IPS DF 19.7 (cell line): ENCODE results near the gene LRFN2.

Source experiments
- DNase-seq: peaks from one replicate; pipeline ENCODE4 v3.0.0-alpha.2; 2013; ENCODE audit warnings: low read depth, low spot score

The LRFN2 gene

GRCh38 chr6:40543776-40544175 lies 43.4 kb downstream of the LRFN2 start:
- DNase-seq, result no peak

GRCh38 chr6:40543146-40543545 lies 44.0 kb downstream of the LRFN2 start:
- DNase-seq, result no peak

DNA sequence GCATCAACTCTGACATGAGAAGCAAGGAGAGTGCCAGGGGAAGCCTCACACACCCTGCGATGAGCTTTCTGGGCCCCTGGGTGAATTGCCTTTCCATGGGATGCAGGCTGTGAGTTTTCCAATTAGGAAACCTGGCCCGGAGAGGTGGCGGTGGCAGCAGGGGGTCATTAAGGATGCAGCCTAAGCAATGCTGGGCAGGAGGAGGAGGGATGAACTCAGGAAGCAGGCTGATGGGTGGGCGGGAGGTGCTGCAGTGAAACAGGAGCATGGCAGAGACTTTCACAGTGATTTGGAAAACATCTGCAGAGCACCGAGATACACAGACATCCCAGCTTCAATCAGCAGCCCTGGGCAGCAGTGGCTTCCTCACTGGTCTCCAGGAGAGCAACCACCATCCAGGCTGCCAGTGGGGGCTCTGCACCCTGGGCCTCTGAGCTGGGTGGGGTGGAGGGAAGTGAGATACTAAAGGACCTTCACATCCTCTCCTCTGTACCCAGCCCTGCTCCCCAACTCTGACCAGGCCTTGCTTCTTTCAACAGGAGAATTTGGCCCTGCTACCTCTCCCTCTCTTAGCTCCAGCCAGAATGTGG lies 44.9 kb downstream of the LRFN2 start:
- no peak for DNase-seq

DNA sequence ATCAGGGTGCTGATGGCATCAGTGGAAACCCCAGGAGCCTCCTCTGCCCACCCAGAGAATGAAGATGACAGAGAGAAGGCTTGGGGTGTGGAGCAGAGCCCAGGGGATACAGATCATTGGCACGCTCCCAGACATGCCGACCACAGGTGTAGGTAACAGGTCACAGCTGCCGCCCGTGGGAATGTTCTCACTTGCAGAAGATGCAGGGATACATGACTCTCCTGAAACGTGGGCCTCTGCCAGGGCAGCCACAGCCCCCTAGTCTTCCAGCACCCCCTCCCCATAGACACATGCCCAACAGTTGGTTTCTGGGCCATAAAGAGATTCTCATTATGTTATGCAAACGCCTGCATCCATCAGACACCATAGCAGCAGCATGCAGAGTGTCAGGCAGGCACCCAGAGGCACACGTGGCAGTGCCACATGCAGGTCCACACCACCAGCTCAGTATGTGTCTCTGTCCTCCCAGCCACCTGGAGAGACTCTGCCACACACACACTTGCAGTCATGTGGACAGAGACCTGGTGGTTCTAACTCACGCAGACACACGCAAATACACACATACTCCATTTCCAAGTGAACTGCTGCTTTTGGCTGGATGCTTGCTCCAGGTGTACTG lies 45.5 kb downstream of the LRFN2 start:
- no peak for DNase-seq

GRCh38 chr6:40540790-40541189 lies 46.4 kb downstream of the LRFN2 start:
- DNase-seq, result no peak

GRCh38 chr6:40539853-40540252 lies 47.3 kb downstream of the LRFN2 start:
- no peak for DNase-seq

GRCh38 chr6:40538556-40538955 lies 48.6 kb downstream of the LRFN2 start:
- no peak for DNase-seq

GRCh38 chr6:40537446-40537845 lies 49.7 kb downstream of the LRFN2 start:
- DNase-seq, result no peak

- no peak for DNase-seq
These were observed 50.7 kb downstream of the LRFN2 start for GRCh38 chr6:40536442-40536841.

DNA sequence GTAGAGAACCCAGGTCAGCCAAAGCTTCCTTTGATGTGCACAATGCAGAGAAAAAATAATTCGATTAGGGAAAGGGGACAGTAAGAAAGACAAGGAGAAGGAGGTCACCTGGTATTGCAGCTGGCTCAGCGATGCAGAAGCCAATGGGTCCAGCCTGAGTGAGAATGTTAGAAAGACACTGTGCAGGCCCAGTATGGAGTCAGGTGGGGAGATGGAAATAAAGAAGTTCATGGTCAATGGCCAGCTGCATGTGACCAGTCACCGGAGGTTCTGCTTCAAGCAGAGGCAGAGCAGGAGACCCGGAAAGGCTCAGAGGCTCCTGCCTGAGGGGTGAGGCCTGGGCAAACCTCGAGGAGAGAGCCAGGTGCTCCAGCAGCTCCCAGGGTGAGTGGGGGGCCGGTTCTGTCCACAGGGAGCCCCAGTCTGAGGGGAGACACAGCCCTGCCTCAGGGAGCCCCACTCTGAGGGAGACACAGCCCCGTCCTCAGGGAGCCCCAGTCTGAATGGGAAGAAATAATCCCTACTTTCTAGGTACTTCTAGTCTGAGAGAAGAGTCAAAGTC lies 51.3 kb downstream of the LRFN2 start:
- no peak for DNase-seq

- DNase-seq, result no peak
These were observed 51.9 kb downstream of the LRFN2 start for GRCh38 chr6:40535110-40535818.

GRCh38 chr6:40532349-40533000 lies 54.7 kb downstream of the LRFN2 start:
- DNase-seq, result no peak

DNA sequence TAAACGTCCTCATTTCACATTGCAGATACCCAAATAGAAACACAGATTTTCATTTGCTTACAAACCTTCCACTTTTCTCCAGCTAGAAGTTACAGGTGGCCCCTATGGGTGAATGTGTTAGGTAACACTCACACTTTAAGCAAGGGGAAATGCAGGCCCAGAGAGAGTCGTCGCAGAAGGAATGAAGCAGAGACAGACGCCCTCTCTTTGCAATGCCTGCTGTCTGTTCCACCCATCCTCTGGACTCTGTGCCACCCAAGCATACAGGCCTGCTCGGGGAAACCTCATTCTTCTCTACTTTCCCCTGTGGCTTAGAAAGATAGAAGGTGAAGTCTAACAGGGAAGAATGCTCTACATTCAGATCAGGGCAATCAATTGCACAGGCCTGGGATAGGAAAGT lies 57.2 kb downstream of the LRFN2 start:
- DNase-seq, result no peak

GRCh38 chr6:40529040-40529439 lies 58.1 kb downstream of the LRFN2 start:
- DNase-seq, result no peak

- no peak for DNase-seq
These were observed 59.1 kb downstream of the LRFN2 start for GRCh38 chr6:40528051-40528450.

DNA sequence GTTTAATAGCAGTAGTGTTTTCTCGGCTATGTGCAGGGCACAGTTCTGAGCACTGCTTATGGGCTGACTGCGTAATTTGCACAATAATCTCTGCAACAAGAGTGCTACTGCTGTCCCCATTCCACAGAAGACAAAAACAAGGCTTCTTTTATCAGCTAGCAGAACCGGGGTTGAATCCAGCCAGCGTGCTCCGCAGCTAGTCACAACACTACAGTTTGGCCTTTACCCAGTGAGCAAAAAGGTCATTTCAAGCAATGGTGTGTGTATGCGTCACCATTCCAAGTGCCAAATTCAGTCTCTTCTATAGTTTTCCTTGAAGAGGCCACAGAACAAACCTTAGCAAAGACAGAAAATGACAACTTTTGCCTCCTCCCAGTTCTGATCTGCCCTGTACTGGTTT lies 61.1 kb downstream of the LRFN2 start:
- DNase-seq, result no peak

GRCh38 chr6:40524797-40525585 lies 62.2 kb downstream of the LRFN2 start:
- no peak for DNase-seq

DNA sequence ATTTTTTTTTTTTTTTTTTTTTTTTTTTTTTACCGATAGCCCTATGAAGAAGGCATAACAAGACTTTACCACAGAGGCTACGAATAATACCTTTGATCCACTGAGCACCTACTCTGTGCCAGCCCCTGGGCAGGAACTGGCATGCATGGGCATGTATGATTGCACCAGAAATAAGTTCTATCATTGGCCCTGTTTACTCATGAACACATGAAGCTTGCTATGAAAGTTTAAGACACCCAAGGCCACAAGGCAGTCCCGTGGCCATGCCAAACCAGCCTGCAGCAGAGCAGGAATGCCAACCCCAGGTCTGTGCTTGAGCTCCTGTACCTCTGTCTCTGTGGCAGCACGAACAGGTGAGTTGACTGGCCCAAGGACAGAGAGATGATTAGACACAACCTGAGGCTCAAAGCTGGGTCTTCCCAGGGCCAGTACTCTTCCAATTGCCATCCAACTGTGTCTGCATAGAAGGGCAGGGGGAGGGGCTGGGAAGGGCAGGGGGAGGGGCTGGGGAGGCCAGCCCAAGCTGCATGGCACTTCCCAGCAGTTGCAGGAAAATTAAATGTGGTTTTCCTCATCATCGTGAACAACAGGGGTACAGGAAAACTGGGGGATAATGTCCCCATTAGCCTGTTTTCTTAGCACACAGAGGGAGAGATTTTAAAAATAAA lies 63.5 kb downstream of the LRFN2 start:
- no peak for DNase-seq

GRCh38 chr6:40521496-40521895 lies 65.7 kb downstream of the LRFN2 start:
- no peak for DNase-seq

DNA sequence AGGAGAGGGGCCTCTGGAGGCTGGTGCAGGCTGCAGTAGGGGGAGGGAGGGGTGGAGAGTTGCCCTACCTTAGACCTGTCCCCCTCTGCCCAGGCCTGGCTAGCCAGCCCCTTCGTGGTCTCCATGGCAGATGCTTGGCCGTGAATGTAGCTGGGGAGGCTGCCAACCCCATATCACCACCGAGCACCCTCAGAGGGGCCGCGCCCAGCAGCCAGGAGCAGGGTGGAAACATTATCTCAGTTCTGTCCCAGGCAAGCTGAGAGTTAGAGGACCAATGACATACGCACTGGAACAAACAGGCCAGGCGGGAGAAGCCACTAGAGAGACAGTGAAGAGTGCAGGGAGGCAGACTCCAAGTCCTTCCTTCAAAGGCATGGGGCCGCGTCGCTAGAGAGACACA lies 66.5 kb downstream of the LRFN2 start:
- no peak for DNase-seq

GRCh38 chr6:40520084-40520483 lies 67.1 kb downstream of the LRFN2 start:
- DNase-seq, result no peak
